Mesodermal cell (in vitro differentiated cells): Measurements from ENCODE around the gene MXD3.

Source experiments
- H3K27ac ChIP-seq: 2 replicates; pipeline ENCODE4 v1.7.0; 2013; ENCODE audit warnings: mild to moderate bottlenecking, low read depth, low read length, moderate library complexity; ENCODE audit not compliant: severe bottlenecking
- H3K36me3 ChIP-seq: 2 replicates; pipeline ENCODE4 v1.7.1; 2013; ENCODE audit warnings: mild to moderate bottlenecking, low read length, moderate library complexity; ENCODE audit not compliant: control insufficient read depth, insufficient read depth
- H3K4me1 ChIP-seq: one replicate; pipeline ENCODE4 v1.7.1; 2013; ENCODE audit warnings: mild to moderate bottlenecking, low read length; ENCODE audit not compliant: insufficient read depth, control insufficient read depth, poor library complexity, severe bottlenecking
- H3K4me3 ChIP-seq: 2 replicates; pipeline ENCODE4 v1.7.0; 2013; ENCODE audit warnings: low read length, control low read depth, mild to moderate bottlenecking; ENCODE audit not compliant: insufficient read depth, poor library complexity, severe bottlenecking; ENCODE audit errors: extremely low read depth
- H3K9me3 ChIP-seq: 2 replicates; pipeline ENCODE4 v1.7.1; 2013; ENCODE audit warnings: mild to moderate bottlenecking, low read length, moderate library complexity; ENCODE audit not compliant: control insufficient read depth
- WGBS, 2 experiments: methylation state at CpG; one replicate each; pipeline ENCODE4 v1.1.5; 2013; ENCODE audit warnings: missing lambda C conversion rate in 2 of 2; ENCODE audit not compliant: insufficient coverage in 2 of 2; 5-methylcytosine and 5-hydroxymethylcytosine counted together

Gene MXD3

DNA sequence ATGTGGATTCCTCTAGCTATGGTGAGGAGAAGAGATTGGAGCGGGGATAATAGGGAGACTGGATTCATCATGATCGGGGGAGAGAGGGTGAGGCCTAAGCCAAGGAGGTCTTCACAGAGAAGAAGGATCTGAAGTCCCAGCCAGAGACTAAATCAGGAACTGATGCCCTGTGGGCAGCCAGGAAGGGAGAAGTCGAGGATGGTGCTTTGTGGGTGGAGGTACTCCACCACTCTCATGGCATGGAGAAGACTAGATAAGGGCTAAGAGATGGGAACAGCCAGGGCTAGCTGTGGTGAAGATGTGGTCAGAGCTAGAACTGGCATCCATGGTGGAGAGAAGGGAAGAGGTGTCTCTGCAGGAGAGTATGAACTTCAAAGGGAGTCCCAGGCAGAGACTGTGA lies 43.0 kb upstream of the MXD3 start:
- peaks cover 15% of the 10 kb centered on the region for H3K4me1 ChIP-seq

GRCh38 chr5:177354256-177354655 lies 42.6 kb upstream of the MXD3 start:
- WGBS, 2 experiments: 88 to 91% methylated on average over 1 to 2 of the region's 3 CpGs
- Histone ChIP-seq H3K36me3 (no peaks in the 10 kb centered on the region), H3K4me3 (no peak overlapping the region), H3K9me3 (peaks cover 3% of the 10 kb centered on the region), H3K27ac (no peak overlapping the region), H3K4me1 (peaks cover 15% of the 10 kb centered on the region)

More for the DNA sequence above, 43.0 kb upstream of the MXD3 start:
- Histone ChIP-seq H3K9me3 (peaks cover 3% of the 10 kb centered on the region), H3K4me3 (no peak overlapping the region), H3K36me3 (no peaks in the 10 kb centered on the region), H3K27ac (no peak overlapping the region)
- 69 to 90% methylated on average over 3 of the region's 3 CpGs for WGBS, 2 experiments

DNA sequence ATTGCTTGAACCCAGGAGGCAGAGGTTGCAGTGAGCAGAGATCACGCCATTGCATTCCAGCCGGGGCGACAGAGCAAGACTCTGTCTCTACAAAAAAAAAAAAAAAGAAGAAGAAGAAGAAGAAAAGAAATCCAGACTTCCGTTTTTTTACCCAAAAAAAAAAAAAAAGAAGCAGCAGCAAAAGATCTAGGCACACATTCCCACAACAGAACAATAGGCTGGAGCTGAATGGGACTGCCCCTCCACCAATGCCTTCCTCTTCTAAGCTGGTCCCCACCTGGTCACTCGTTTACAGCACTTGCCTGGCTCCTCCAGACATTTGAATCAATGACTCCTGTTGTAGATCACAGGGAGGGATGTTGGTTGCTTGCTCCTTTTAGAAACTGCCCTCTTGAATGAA lies 41.4 kb upstream of the MXD3 start:
- peaks cover 14% of the 10 kb centered on the region for H3K4me1 ChIP-seq
- WGBS, 2 experiments: 76% methylated on average over 2 of the region's 5 CpGs; no CpG with 5 or more reads in 1 of the 2 experiments
- peaks cover 3% of the 10 kb centered on the region for H3K9me3 ChIP-seq
- no peak overlapping the region for H3K27ac ChIP-seq
- no peak overlapping the region for H3K4me3 ChIP-seq
- no peaks in the 10 kb centered on the region for H3K36me3 ChIP-seq

- Histone ChIP-seq H3K36me3 (peaks cover 12% of the 10 kb centered on the region), H3K4me3 (peak within 1 kb of the TSS; percentile 100), H3K9me3 (peaks cover 3% of the 10 kb centered on the region), H3K4me1 (peaks cover 6% of the 10 kb centered on the region), H3K27ac (peak within 1 kb of the TSS; percentile 97)
- WGBS, 2 experiments: 8 to 9% methylated on average over 45 to 49 of the region's 55 CpGs
These were observed 40.0 kb upstream of the MXD3 start, which contains the start of gene LMAN2 for GRCh38 chr5:177351392-177352329. Gene LMAN2 (minus strand): TSS chr5:177351668. CDS start chr5:177351647, 21 bp downstream.

DNA sequence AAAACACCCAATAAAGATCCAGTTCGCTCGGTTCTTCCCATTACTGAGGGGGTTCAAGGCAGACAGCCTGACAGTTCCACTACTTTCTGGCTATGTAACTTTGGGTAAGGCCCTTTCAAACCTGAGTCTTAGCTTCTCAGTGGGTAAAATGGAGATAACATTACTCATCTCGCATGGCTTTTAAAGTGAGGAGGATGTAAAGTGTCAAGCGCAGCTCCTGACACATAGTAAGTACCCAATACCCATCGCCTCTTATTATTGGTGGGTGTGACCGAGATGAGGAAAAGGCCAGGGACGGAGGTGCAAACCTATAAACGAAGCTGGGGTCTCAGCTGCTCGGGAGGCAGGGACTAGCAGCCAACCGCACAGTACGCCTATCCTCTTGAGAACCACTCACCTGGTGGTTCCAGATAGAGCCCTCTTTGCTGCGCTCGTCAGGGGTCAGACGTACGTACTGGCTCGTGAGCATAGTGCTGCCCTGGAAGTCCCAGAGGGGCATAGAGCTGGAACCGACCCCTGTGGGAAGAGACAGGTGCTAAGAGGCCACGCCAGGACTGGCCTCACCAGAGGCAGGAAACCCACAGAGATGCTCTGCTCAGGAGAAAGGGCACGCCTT lies 39.2 kb upstream of the MXD3 start:
- H3K36me3 ChIP-seq: peaks cover 19% of the 10 kb centered on the region
- peaks cover 3% of the 10 kb centered on the region for H3K9me3 ChIP-seq
- peak overlapping the region; percentile 100 for H3K4me3 ChIP-seq
- peaks cover 6% of the 10 kb centered on the region for H3K4me1 ChIP-seq
- H3K27ac ChIP-seq: peak overlapping the region; percentile 97
- WGBS, 2 experiments: 17 to 19% methylated on average over 13 to 15 of the region's 19 CpGs

GRCh38 chr5:177349762-177350161 lies 38.1 kb upstream of the MXD3 start:
- 91 to 92% methylated on average over 5 of the region's 5 CpGs for WGBS, 2 experiments
- Histone ChIP-seq H3K4me3 (peak overlapping the region; percentile 100), H3K36me3 (peaks cover 24% of the 10 kb centered on the region), H3K9me3 (no peaks in the 10 kb centered on the region), H3K4me1 (peaks cover 6% of the 10 kb centered on the region), H3K27ac (no peak overlapping the region)

- Histone ChIP-seq H3K4me3 (no peak overlapping the region), H3K9me3 (no peaks in the 10 kb centered on the region), H3K27ac (no peak overlapping the region), H3K36me3 (peaks cover 26% of the 10 kb centered on the region), H3K4me1 (peaks cover 6% of the 10 kb centered on the region)
- 83 to 86% methylated on average over 2 to 3 of the region's 3 CpGs for WGBS, 2 experiments
These were observed 37.6 kb upstream of the MXD3 start for GRCh38 chr5:177349362-177349647.

GRCh38 chr5:177347699-177348098 lies 36.0 kb upstream of the MXD3 start:
- no peaks in the 10 kb centered on the region for H3K9me3 ChIP-seq
- WGBS, 2 experiments: 94 to 100% methylated on average over 3 of the region's 4 CpGs

DNA sequence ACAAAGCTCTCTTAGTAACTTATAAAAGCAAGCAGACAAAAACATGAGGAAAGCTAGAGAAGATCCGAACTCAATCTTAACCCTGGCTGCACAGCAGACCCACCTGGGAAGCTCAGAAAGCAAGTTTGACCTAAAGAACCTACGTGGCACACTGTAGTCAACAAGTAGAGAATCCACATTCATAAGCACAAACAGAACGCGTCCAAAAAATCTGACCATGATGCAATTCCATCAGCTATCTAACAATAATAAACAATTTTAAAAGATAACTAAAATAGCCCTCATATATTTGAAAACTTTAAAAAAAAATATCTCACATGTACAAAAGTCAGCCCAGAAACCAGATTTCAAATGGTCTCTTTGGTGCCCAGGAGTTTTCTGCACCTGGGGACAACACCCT lies 35.1 kb upstream of the MXD3 start:
- WGBS, 2 experiments: 94 to 100% methylated on average over 1 to 3 of the region's 4 CpGs

More at GRCh38 chr5:177347699-177348098, 36.0 kb upstream of the MXD3 start:
- Histone ChIP-seq H3K4me3 (no peak overlapping the region), H3K4me1 (peaks cover 6% of the 10 kb centered on the region), H3K27ac (no peak overlapping the region), H3K36me3 (peaks cover 39% of the 10 kb centered on the region)

GRCh38 chr5:177344891-177345290 lies 33.2 kb upstream of the MXD3 start:
- H3K36me3 ChIP-seq: peaks cover 55% of the 10 kb centered on the region
- no peaks in the 10 kb centered on the region for H3K9me3 ChIP-seq
- H3K4me1 ChIP-seq: peaks cover 2% of the 10 kb centered on the region
- no peak overlapping the region for H3K4me3 ChIP-seq
- WGBS, 2 experiments: 100% methylated on average over 1 to 2 of the region's 6 CpGs
- H3K27ac ChIP-seq: no peak overlapping the region

More for the DNA sequence above, 35.1 kb upstream of the MXD3 start:
- Histone ChIP-seq H3K4me3 (no peak overlapping the region), H3K27ac (no peak overlapping the region), H3K36me3 (peaks cover 48% of the 10 kb centered on the region), H3K9me3 (no peaks in the 10 kb centered on the region), H3K4me1 (peaks cover 6% of the 10 kb centered on the region)

- Histone ChIP-seq H3K4me3 (no peak overlapping the region), H3K4me1 (peaks cover 8% of the 10 kb centered on the region), H3K9me3 (no peaks in the 10 kb centered on the region), H3K27ac (no peak overlapping the region), H3K36me3 (peaks cover 61% of the 10 kb centered on the region)
- WGBS, 2 experiments: 96 to 100% methylated on average over 3 to 6 of the region's 6 CpGs
These were observed 32.1 kb upstream of the MXD3 start for GRCh38 chr5:177343777-177344176.
